Choroid plexus epithelial cell (primary cell): ENCODE results near the gene TNNI2.

Experiments used
- DNase-seq: peaks from one replicate; pipeline ENCODE4 v3.0.0-alpha.2; 2010; ENCODE audit warnings: low read depth
- H3K4me3 ChIP-seq: 2 replicates; pipeline ENCODE4 v1.5.1; 2011; ENCODE audit warnings: low read depth, mild to moderate bottlenecking, control low read depth, low read length, moderate library complexity
- TF ChIP-seq, protein P1 (sequence below): conservative IDR thresholded peaks from 2 replicates; pipeline ENCODE4 v1.5.1; 2011; ENCODE audit warnings: low read depth, mild to moderate bottlenecking, control low read depth, inconsistent platforms, low read length, moderate library complexity

The TNNI2 gene

DNA sequence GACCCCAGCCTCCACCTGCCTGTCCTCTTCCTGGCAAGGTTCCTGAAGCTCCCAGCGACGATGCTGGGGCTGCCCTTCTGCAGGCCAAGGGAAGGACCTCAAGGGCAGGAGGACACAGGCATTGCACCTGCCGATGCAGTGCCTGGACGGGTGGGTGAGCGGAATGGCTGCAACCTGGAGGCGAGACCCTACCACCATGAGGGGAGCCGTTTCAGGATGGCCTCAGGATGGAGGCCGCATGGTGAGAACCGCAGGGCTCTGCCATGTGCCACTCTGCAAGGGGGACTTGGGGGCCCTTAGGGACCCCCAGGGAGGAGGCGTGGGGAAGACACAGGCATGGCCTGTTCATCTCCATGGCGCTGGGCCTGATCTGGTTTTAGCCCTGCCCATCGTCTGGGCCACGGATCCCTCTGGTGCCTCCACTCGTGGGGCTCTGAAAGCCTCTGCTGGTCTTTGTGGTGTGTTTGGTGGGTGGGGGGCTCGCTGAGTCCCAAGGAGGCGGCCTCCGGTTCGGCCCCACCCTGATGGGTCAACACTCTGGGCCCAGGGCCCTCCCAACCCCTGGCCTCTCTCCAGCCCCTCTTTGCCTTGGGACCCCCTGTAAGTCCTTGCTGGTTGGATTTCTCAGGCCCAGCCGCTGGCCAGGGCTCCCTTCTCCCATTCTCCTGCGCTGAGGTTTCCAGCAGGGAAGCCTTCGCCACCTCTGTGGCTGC is 12.8 kb downstream of the TNNI2 start:
- no peak for DNase-seq
- H3K4me3 ChIP-seq = no peak overlapping the region
- TF ChIP-seq, protein P1, sequence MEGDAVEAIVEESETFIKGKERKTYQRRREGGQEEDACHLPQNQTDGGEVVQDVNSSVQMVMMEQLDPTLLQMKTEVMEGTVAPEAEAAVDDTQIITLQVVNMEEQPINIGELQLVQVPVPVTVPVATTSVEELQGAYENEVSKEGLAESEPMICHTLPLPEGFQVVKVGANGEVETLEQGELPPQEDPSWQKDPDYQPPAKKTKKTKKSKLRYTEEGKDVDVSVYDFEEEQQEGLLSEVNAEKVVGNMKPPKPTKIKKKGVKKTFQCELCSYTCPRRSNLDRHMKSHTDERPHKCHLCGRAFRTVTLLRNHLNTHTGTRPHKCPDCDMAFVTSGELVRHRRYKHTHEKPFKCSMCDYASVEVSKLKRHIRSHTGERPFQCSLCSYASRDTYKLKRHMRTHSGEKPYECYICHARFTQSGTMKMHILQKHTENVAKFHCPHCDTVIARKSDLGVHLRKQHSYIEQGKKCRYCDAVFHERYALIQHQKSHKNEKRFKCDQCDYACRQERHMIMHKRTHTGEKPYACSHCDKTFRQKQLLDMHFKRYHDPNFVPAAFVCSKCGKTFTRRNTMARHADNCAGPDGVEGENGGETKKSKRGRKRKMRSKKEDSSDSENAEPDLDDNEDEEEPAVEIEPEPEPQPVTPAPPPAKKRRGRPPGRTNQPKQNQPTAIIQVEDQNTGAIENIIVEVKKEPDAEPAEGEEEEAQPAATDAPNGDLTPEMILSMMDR = no peak

DNA sequence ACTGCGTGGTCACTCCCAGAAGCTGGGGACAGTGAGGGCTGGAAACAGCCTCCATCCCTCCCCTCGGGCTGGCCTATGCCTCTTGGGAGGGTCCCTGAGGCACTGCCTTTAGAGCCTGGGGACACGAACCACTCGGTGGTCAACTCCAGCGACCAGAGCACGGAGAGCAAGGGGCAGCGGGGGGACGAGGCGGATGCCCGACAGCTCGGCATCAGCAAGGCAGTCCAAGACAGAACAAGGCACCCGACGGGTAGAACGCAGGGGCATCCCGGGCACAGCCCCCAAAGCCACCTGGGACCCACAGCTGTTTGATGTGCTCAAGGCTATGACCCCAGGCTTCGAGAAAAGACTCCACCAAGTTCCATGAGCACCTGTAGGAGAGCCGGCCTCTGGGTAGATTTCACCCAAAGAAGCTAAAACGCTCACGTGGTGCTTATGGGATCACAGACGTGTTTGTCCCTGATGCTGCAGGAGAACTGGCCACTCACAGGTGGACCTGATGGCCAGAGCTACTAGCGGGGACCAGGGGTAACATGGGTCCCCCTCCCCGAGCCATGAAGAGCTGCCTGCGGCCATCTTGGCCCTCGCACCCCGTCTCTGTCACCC is 13.6 kb downstream of the TNNI2 start:
- no peak for DNase-seq
- H3K4me3 ChIP-seq = no peak overlapping the region

DNA sequence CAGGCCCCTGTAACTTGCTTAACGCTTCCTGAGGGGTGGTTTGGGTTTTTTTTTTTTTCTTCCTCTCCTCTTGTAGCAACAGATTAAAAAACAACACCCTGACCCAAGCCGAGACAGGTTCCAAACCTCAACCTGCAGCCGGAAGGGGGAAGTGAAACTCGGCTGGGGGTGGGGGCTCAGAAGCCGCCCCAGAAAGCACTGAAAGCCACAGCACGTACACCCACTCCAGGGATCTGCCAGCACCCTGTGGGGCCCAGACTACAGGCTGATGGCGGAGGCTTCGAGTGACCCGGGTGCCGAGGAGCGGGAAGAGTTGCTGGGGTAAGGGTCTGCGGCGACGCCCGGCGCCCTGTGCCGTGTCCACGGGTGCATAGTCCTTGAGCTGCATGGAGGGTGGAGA is 14.1 kb downstream of the TNNI2 start, which contains the start of gene LSP1:
LSP1 (plus strand) TSS at position 208 of the 400 bp plus-strand sequence; CDS start at position 269, 61 bp downstream.
- no peak for DNase-seq
- no peak within 1 kb of the TSS for H3K4me3 ChIP-seq
- TF ChIP-seq, protein P1 = no peak

More for the DNA sequence above, 13.6 kb downstream of the TNNI2 start:
- TF ChIP-seq, protein P1 = no peak

DNA sequence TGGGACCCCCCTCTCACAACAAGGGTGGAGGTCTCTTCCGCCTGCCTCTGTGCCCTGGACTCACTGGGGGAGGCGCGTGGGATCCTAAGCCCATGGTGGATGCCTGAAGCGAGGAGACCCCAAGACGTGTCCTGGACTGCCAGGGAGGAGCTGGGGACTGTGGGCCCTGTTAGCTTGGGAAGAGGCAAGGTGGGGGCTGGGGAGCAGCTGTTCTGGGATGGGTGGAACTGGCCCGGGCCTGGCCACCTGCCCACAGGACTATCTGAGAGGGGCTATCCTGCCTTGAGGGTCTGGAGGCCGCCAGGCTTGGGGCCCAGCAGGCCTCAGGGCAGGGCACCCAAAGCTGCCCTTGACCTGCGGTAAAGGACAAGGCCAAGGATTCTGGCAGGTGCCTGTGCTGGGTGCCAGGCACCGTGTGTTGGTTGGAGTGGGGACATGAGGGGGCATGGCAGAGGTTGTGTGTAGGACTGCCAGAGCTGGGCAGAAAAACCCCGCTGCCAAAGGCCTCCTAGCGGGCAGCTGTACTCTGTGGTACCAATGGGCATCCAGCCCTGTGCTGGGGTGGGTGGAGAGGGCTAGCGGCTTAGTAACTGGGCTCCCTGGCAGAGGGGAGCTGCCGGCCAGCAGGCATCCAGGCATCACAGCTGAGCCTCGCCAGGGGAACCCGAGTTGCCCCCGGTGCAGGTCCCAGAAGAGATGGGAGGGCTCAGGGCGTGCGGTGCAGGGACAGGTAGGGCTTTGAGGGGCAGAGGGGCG is 14.8 kb downstream of the TNNI2 start:
- no peak overlapping the region for H3K4me3 ChIP-seq
- TF ChIP-seq, protein P1 = no peak
- no peak for DNase-seq

DNA sequence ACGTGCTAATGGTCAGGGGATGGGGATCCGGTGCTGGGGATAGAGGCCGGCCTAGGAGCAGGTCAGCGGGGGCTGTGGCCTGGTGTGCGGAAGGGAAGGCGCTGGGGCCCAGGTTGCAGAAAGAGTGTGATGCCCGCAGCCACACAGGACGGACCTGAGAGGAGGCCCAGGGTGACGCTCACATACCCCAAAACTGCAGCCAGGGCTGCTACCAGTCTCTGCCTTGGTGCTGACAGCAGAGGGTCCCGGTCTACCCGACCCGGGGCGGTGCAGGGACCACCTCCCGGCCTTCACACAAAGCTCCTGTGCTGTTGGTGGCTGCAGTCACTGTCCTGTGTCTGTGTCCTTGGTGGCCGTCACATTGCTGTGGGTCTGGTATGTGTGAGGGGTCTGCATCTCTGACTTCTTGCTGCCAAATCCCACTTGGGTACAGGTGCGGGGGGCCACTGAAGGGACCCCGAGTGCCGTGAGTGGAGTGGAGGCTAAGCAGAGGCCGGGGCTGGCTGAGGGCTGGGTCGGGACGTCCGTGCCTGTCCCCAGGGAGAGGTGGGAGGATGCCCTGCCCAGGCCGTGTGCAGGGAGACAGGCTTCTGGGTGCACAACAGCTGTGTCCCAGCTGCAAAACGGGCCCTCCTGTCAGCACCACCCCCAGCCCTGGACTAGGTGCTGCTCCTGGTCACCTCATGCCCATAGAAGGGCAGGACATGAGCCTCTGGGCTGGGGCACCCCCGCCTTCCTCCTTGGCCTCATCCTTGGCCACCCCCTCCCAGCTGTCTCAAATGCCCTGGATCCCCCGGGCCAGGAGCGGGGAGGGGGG is 15.6 kb downstream of the TNNI2 start:
- TF ChIP-seq, protein P1 = no peak
- DNase-seq = no peak
- H3K4me3 ChIP-seq = no peak overlapping the region

DNA sequence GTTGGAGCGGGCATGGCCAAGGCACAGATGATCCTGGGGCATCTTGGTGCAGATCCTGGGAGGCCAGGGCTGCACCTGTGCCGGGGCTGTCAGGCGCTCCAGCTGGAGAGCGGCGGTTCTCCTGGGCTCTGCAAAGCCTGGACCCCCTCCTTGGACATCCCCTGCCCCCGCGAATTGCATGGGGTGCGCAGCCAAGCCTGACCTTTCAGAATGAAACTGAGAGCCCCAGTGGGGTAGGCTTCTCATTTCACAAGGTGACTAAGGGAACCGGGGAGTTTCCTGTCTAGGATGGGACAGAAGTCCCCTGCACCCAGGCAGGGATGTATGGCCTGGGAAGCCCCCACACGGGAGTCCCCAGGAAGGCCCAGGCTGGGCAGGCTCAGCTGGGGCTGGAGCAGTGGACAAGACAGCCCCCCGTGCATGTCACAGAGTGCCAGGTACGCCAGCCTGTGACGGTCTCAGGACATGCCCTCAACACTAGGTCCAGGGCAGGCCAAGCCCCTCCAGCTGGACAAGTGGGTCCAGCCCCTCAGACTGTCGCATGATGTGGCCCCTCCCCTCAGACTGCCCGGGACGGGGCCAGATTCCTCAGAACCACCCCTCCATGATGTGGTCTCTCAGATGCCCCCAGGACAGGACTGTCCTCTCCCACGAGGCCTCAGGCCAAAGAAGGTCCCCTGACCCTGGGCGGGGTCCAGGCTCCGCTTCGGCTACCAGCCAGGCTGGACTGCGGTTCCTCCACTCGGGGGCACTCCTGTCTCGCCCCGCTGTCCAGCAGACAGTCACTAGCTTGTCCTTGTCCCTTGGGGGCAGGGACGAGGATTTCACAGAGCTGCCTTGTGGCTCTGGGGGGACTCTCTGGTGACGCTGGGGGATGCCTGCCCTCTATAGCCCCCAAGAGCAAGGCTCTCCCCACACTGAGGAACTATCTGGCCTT is 16.4 kb downstream of the TNNI2 start:
- DNase-seq = no peak
- TF ChIP-seq, protein P1 = no peak
- no peak overlapping the region for H3K4me3 ChIP-seq
